ENCODE results near the gene NKX1-1.

DNA sequence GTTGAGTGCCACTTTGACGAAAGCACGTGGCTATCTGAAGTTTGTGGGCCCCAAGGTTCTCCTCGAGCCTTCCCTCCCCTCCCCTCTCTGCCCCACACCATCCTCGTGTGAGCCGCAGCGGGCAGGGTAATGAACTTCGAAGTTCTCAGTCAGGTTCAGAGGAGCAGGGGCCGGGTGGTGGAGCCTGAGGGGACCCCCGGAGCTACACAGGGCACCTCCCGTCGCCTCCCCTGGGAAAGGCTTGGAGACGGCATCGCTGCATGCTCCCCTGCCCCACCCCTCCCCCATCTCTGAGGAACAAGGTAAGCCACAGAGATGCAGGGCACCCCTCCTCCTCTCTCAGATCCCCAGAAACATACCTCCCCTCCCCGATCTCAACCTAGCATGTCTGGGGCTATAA lies 2.8 kb upstream of the NKX1-1 start:
- no peak for TF ChIP-seq CTCF (IDR thresholded peaks at IDR 0.05)
- TF ChIP-seq, protein P1, sequence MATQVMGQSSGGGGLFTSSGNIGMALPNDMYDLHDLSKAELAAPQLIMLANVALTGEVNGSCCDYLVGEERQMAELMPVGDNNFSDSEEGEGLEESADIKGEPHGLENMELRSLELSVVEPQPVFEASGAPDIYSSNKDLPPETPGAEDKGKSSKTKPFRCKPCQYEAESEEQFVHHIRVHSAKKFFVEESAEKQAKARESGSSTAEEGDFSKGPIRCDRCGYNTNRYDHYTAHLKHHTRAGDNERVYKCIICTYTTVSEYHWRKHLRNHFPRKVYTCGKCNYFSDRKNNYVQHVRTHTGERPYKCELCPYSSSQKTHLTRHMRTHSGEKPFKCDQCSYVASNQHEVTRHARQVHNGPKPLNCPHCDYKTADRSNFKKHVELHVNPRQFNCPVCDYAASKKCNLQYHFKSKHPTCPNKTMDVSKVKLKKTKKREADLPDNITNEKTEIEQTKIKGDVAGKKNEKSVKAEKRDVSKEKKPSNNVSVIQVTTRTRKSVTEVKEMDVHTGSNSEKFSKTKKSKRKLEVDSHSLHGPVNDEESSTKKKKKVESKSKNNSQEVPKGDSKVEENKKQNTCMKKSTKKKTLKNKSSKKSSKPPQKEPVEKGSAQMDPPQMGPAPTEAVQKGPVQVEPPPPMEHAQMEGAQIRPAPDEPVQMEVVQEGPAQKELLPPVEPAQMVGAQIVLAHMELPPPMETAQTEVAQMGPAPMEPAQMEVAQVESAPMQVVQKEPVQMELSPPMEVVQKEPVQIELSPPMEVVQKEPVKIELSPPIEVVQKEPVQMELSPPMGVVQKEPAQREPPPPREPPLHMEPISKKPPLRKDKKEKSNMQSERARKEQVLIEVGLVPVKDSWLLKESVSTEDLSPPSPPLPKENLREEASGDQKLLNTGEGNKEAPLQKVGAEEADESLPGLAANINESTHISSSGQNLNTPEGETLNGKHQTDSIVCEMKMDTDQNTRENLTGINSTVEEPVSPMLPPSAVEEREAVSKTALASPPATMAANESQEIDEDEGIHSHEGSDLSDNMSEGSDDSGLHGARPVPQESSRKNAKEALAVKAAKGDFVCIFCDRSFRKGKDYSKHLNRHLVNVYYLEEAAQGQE (IDR thresholded peaks at IDR 0.05; ENCODE audit: insufficient read depth in 1 of 2, low read depth in 2 of 2, low read length in 1 of 2) = no peak
- no peak for TF ChIP-seq SIN3A (IDR thresholded peaks at IDR 0.05; ENCODE audit: borderline replicate concordance, insufficient read depth, low read depth, low read length)
- TF ChIP-seq POLR2AphosphoS5 (IDR thresholded peaks at IDR 0.05; ENCODE audit: low read depth, low read length) = no peak
- TF ChIP-seq TCF7L2 (IDR thresholded peaks at IDR 0.05; ENCODE audit: low read depth, low read length) = no peak
